Hepatocyte (in vitro differentiated cells): ENCODE results near the gene DUSP6. TPM values are rescaled to one million over a fixed set of nuclear protein-coding genes. Genes with fewer than 3 reads are reported as not detected.
A peak's percentile ranks its signal among the peaks of the same experiment; 100 is the strongest.

Source experiments
- DNase-seq: peaks from one replicate; pipeline ENCODE4 v3.0.0-alpha.2; 2016; ENCODE audit warnings: low spot score
- H2AFZ ChIP-seq: fragments of 200-600 bp; sonication (generic); 2 replicates; pipeline ENCODE4 v1.6.0; 2016; ENCODE audit warnings: antibody characterized with exemption, mild to moderate bottlenecking
- H3K27ac ChIP-seq: fragments of 200-600 bp; sonication (generic); 2 replicates; pipeline ENCODE4 v1.5.1; 2016; ENCODE audit warnings: mild to moderate bottlenecking
- H3K27me3 ChIP-seq: fragments of 200-600 bp; sonication (generic); 2 replicates; pipeline ENCODE4 v1.6.1; 2016
- H3K36me3 ChIP-seq: fragments of 200-600 bp; sonication (generic); replicated peaks from 2 replicates; pipeline ENCODE4 v1.5.1; 2016; ENCODE audit warnings: low read depth; ENCODE audit not compliant: insufficient read depth
- H3K4me1 ChIP-seq: fragments of 200-600 bp; sonication (generic); 2 replicates; pipeline ENCODE4 v1.5.1; 2016; ENCODE audit warnings: mild to moderate bottlenecking, moderate library complexity; ENCODE audit not compliant: insufficient read depth
- H3K4me2 ChIP-seq: fragments of 200-600 bp; sonication (generic); 2 replicates; pipeline ENCODE4 v1.6.0; 2016
- H3K4me3 ChIP-seq: fragments of 200-600 bp; sonication (generic); 2 replicates; pipeline ENCODE4 v1.5.1; 2016; ENCODE audit warnings: mild to moderate bottlenecking
- H3K79me2 ChIP-seq: fragments of 200-600 bp; sonication (generic); 2 replicates; pipeline ENCODE4 v1.6.0; 2017; ENCODE audit warnings: mild to moderate bottlenecking
- H3K9me2 ChIP-seq: fragments of 200-600 bp; sonication (generic); replicated peaks from 2 replicates; pipeline ENCODE4 v1.6.0; 2017; ENCODE audit warnings: mild to moderate bottlenecking; ENCODE audit not compliant: insufficient read depth
- H3K9me3 ChIP-seq: fragments of 200-600 bp; sonication (generic); 2 replicates; pipeline ENCODE4 v1.5.1; 2016; ENCODE audit warnings: low read depth, mild to moderate bottlenecking
- H4K20me1 ChIP-seq: fragments of 200-600 bp; sonication (generic); 2 replicates; pipeline ENCODE4 v1.6.0; 2016; ENCODE audit warnings: mild to moderate bottlenecking; ENCODE audit not compliant: insufficient read depth, poor library complexity, severe bottlenecking
- CTCF ChIP-seq: fragments of 200-600 bp; sonication (generic); IDR thresholded peaks from 2 replicates; pipeline ENCODE4 v1.5.1; 2016; ENCODE audit warnings: antibody characterized with exemption, mild to moderate bottlenecking; ENCODE audit not compliant: poor library complexity
- EZH2 ChIP-seq: fragments of 200-600 bp; sonication (generic); IDR thresholded peaks from 2 replicates; pipeline ENCODE4 v1.6.1; 2016; ENCODE audit warnings: antibody characterized with exemption, mild to moderate bottlenecking, borderline replicate concordance
- EZH2phosphoT487 ChIP-seq: fragments of 200-600 bp; sonication (generic); IDR thresholded peaks from one replicate; pipeline ENCODE4 v1.6.1; 2018; ENCODE audit warnings: antibody characterized with exemption, mild to moderate bottlenecking, low read depth, moderate library complexity; ENCODE audit not compliant: unreplicated experiment, severe bottlenecking
- WGBS: methylation state at CpG from one replicate; pipeline ENCODE4 v1.1.6; 2016; ENCODE audit warnings: low lambda C conversion rate; ENCODE audit errors: missing lambda C conversion rate; 5-methylcytosine and 5-hydroxymethylcytosine counted together
- polyA plus RNA-seq: library from polyadenylated mRNA; unstranded; fragments of >200 nt; fragmentation: Nextera tagmentation; extraction: Ambion mirVana; gene quantifications from 2 replicates; pipeline ENCODE4 v1.2.1, GENCODE V29; 2016
- total RNA-seq: library from RNA; depleted of rRNA; stranded (reverse); fragments of >200 nt; gene quantifications from 2 replicates; pipeline ENCODE4 v1.2.3, GENCODE V29; 2014

DUSP6 gene
- total and polyA plus RNA-seq, 2 experiments from 2014 or later, result 51.8 to 52.5 TPM

GRCh38 chr12:89391726-89392336 is 39.5 kb upstream of the DUSP6 start:
- Histone ChIP-seq H2AFZ (no peak overlapping the region), H3K9me3 (no peaks in the 10 kb centered on the region), H3K79me2 (no peaks in the 10 kb centered on the region), H3K4me1 (peaks cover 20% of the 10 kb centered on the region), H4K20me1 (no peaks in the 10 kb centered on the region), H3K36me3 (no peaks in the 10 kb centered on the region), H3K4me3 (no peak overlapping the region), H3K9me2 (no peaks in the 10 kb centered on the region), H3K4me2 (no peak overlapping the region), H3K27me3 (no peaks in the 10 kb centered on the region), H3K27ac (peak overlapping the region; percentile 84)
- TF ChIP-seq EZH2phosphoT487 (no peak), CTCF (no peak), EZH2 (no peak)
- 87% methylated on average over 6 of the region's 6 CpGs for WGBS
- DNase-seq, result no peak

GRCh38 chr12:89390802-89391673 is 38.7 kb upstream of the DUSP6 start:
- Histone ChIP-seq H3K4me3 (no peak overlapping the region), H3K36me3 (no peaks in the 10 kb centered on the region), H3K27me3 (no peaks in the 10 kb centered on the region), H3K4me1 (peaks cover 20% of the 10 kb centered on the region), H3K9me2 (no peaks in the 10 kb centered on the region), H2AFZ (no peak overlapping the region), H3K27ac (peak overlapping the region; percentile 84), H3K4me2 (peak overlapping the region; percentile 1), H4K20me1 (no peaks in the 10 kb centered on the region), H3K79me2 (no peaks in the 10 kb centered on the region), H3K9me3 (no peaks in the 10 kb centered on the region)
- DNase-seq, result peak; percentile 40
- TF ChIP-seq EZH2phosphoT487 (no peak), CTCF (no peak), EZH2 (no peak)
- 51% methylated on average over 3 of the region's 3 CpGs for WGBS

GRCh38 chr12:89389755-89390661 is 37.7 kb upstream of the DUSP6 start:
- DNase-seq, result peak; percentile 40
- Histone ChIP-seq H3K27ac (peak overlapping the region; percentile 84), H3K4me3 (no peak overlapping the region), H3K4me2 (peak overlapping the region; percentile 1), H3K36me3 (no peaks in the 10 kb centered on the region), H3K4me1 (peaks cover 30% of the 10 kb centered on the region), H3K27me3 (no peaks in the 10 kb centered on the region), H3K79me2 (no peaks in the 10 kb centered on the region), H3K9me2 (no peaks in the 10 kb centered on the region), H2AFZ (no peak overlapping the region), H4K20me1 (no peaks in the 10 kb centered on the region), H3K9me3 (no peaks in the 10 kb centered on the region)
- no peak for TF ChIP-seq EZH2phosphoT487
- no peak for TF ChIP-seq CTCF
- TF ChIP-seq EZH2, result no peak
- 54% methylated on average over 6 of the region's 6 CpGs for WGBS
